Aorta (tissue), 5 donors: ENCODE results near the gene PYGM. TPM values are rescaled to one million over a fixed set of nuclear protein-coding genes. Genes with fewer than 3 reads are reported as not detected.

Experiments used
- ATAC-seq: fragments of 200-7000 bp; cut with Tn5 transposase; one replicate; pipeline ENCODE4 v1.9.1; 2022; ENCODE audit warnings: moderate library complexity; ENCODE audit not compliant: low FRiP score
- DNase-seq, 2 donors: peaks; one replicate each; pipeline ENCODE4 v3.0.0-alpha.2; 2020
- H3K27ac ChIP-seq, 2 donors: one replicate each; pipeline ENCODE4 v1.5.1; 2013; ENCODE audit warnings: low read length in 2 of 2, mild to moderate bottlenecking in 2 of 2, moderate library complexity in 2 of 2, control low read depth in 1 of 2, inconsistent platforms in 1 of 2, low read depth in 1 of 2
- H3K27me3 ChIP-seq, 2 donors: one replicate each; pipeline ENCODE4 v1.6.1; 2013; ENCODE audit warnings: control low read depth in 1 of 2, low read length in 1 of 2, mild to moderate bottlenecking in 1 of 2, moderate library complexity in 1 of 2; ENCODE audit not compliant: insufficient read depth in 2 of 2, control insufficient read depth in 1 of 2
- H3K36me3 ChIP-seq, 2 donors: one replicate each; pipeline ENCODE4 v1.6.1; 2013; ENCODE audit warnings: control low read depth in 1 of 2, low read length in 1 of 2, mild to moderate bottlenecking in 1 of 2; ENCODE audit not compliant: insufficient read depth in 2 of 2, control insufficient read depth in 1 of 2
- H3K4me1 ChIP-seq, 2 donors: one replicate each; pipeline ENCODE4 v1.6.1; 2013; ENCODE audit warnings: low read length in 2 of 2, control low read depth in 1 of 2, mild to moderate bottlenecking in 1 of 2, moderate library complexity in 1 of 2; ENCODE audit not compliant: insufficient read depth in 2 of 2, control insufficient read depth in 1 of 2
- H3K4me3 ChIP-seq, 2 donors: one replicate each; pipeline ENCODE4 v1.5.1; 2013; ENCODE audit warnings: low read length in 2 of 2, control low read depth in 1 of 2, mild to moderate bottlenecking in 1 of 2
- H3K9me3 ChIP-seq: one replicate; pipeline ENCODE4 v1.6.1; 2013; ENCODE audit warnings: mild to moderate bottlenecking, low read length; ENCODE audit not compliant: control insufficient read depth
- WGBS, 2 donors: extraction: QIAGEN DNeasy Blood & Tissue Kit; methylation state at CpG; one replicate each; pipeline ENCODE4 v1.1.7; 2013; 5-methylcytosine and 5-hydroxymethylcytosine counted together
- intact Hi-C, 2 donors: fragments of 100-400 bp; cut with DNase I; formaldehyde crosslinking; loops; one replicate each; pipeline versions ENCODE4 v1.14.2 to v1.15.0; 2022
- polyA plus RNA-seq, 2 donors: library from polyadenylated mRNA; stranded (reverse); fragments of 200-250 nt; gene quantifications; one replicate each; pipeline ENCODE4 v1.2.3, GENCODE V29; 2013
- total RNA-seq, 2 donors: library from RNA; stranded (reverse); fragmentation: NEBNext Ultra II Directional; extraction: Animal tissue kit (Norgen Biotek cat#: 25700); gene quantifications; one replicate each; pipeline ENCODE4 v1.2.1, GENCODE V29; 2021
- donor health status: healthy with polysubstance abuse.
- donor health status: Bipolar disorder and iron deficiency.
- donor health status: DM: no; HTN: no; CAD: no.
- donor health status: DM: no; HTN: no; CAD: no.
- donor health status: DM: yes; HTN: yes; CAD: no.

Gene PYGM
- total and polyA plus RNA-seq, 4 donors: 1.9 to 12.9 (median 12.0) TPM

DNA sequence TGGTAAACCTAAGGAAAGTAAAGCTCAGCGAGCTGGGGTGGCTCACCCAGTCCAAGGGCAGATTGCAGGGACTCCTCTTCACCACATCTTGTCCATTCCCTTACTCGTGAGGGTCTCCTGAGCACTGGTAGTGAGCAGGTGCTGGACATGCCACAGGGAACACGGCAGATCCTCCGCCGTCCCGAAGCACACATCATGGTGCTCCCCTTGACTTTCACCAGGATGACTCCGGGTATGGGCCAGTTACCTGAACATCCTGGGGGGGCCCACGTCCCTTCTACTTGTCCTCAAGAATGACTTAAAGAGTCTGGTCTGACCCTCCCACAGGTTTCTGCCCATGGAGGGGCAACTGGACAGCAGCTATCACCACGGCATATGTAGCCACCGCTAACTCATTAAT is 26.5 kb upstream of the PYGM start:
- Histone ChIP-seq H3K4me3 (no peak overlapping the region), H3K27ac (no peak overlapping the region), H3K27me3 (no peaks in the 10 kb centered on the region), H3K9me3 (no peaks in the 10 kb centered on the region), H3K36me3 (peaks cover 0 to 3% of the 10 kb centered on the region in 2 donors), H3K4me1 (no peaks in the 10 kb centered on the region)
- DNase-seq (peak in 1 of 2 donors; percentile 34), ATAC-seq (no peak)
- intact Hi-C loops: no loop called here
- 88 to 92% methylated on average over 10 of the region's 10 CpGs for WGBS, 2 donors

DNA sequence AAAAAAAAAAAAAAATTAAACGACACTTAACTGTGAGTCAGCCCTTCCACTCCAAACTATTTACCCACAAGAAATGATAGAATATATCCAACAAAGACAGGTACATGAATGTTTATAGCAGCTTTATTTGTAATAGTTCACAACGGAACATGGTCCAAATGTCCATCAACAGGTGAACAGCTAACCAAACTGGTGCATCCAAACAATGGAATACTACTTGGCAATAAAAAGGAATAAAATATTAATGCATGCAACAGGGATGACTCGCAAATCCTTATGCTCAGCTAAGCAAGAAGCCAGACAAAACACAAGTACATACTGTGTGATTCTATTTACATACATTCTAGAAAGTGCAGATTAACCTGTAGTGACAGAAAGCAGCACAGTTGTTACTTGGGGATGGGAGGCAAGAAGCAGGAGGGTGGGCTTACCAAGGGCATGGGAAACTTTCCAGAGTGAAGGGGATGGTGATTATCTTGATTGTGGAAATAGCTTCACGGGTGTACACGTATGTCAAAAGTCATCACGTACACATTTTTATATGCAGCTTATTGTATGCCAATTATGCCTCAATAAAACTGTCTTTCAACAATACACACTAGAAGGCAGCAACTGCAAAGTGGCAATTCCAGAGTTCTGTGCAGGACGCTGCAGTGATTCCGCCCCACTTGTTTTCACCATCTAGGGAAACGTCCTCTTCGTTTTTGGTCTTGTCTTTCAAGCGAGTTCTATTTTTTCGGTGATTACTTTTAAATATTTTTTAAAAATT is 25.2 kb upstream of the PYGM start:
- intact Hi-C loops: no loop called here
- ATAC-seq: no peak
- 83 to 85% methylated on average over 12 of the region's 12 CpGs for WGBS, 2 donors

DNA sequence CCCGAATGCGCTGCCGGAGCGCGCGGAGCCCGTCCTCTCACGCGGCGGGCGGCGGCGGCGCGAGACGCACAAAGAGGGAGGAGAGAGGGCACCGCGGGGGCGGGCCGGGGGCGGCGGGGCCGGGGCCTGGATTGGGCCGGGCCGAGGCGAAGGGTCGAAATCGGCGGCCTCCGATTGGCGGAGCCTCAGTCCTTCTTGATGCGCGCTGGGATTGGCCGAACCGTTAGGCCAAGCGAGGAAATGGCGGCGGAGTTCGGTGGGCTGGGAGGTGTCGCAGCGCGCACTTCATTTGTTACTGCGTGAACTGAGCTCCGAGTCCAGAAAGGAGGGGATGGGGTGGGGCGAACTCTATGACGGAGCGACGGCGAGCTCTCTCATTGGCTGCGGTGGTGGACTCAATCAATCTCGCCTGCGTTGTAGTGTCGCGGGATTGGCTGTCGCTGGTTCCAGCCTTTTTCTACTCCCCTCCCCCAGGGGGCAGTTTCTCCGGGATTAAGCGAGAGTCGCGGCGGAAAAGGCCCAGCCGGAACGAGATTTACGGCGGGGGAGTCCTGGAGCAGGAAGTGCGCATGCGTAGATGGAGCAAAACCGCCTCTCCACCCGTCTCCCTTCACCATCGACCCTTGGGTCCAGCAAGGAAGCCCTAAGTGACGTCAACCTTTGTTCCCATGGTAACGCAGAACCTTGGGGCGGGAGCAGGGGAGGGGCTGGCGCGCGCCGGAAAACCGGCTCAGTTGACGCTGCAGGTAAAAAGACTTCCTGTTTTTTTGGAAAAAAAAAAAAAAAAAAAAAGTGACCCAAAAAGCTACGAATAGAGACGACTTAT is 18.9 kb upstream of the PYGM start, which contains the start of gene SF1:
TSS of gene SF1 (minus strand) at position 70 of the 826 bp plus-strand sequence. CDS start 150 bp downstream, outside the sequence.
- intact Hi-C loops: no loop called here
- no peaks in the 10 kb centered on the region for H3K9me3 ChIP-seq
- H3K27ac ChIP-seq: peak within 1 kb of the TSS; percentile 99
- peak; percentile 97 for ATAC-seq
- H3K27me3 ChIP-seq: no peaks in the 10 kb centered on the region
- DNase-seq: peak; percentile 98 to 99
- WGBS, 2 donors: 0 to 1% methylated on average over 61 to 80 of the region's 80 CpGs
- peaks cover 0 to 8% of the 10 kb centered on the region in 2 donors for H3K36me3 ChIP-seq
- peaks cover 0 to 7% of the 10 kb centered on the region in 2 donors for H3K4me1 ChIP-seq
- H3K4me3 ChIP-seq: peak within 1 kb of the TSS; percentile 99 to 100

More for the DNA sequence above, 25.2 kb upstream of the PYGM start:
- no peaks in the 10 kb centered on the region for H3K9me3 ChIP-seq
- no peaks in the 10 kb centered on the region for H3K27me3 ChIP-seq
- no peak overlapping the region for H3K4me3 ChIP-seq
- no peak overlapping the region for H3K27ac ChIP-seq
- no peaks in the 10 kb centered on the region for H3K36me3 ChIP-seq
- DNase-seq: no peak
- no peaks in the 10 kb centered on the region for H3K4me1 ChIP-seq

DNA sequence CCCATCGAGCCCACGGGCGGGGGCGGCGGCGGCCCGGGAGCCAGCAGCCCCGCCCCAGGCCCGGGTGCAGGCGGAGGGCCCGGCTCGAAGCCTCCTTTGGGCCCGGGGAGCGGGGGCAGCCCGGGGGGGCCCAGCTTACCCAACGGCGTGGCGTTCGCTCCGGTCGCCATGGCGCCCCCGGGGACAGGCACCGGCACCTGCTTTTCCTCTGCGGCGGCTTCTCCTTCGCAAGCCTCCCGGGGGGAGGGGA is 18.4 kb upstream of the PYGM start:
- no peaks in the 10 kb centered on the region for H3K9me3 ChIP-seq
- no peak for DNase-seq
- no peaks in the 10 kb centered on the region for H3K27me3 ChIP-seq
- peaks cover 0 to 7% of the 10 kb centered on the region in 2 donors for H3K4me1 ChIP-seq
- ATAC-seq: peak; percentile 12
- WGBS, 2 donors: 1 to 4% methylated on average over 5 to 28 of the region's 28 CpGs
- peaks cover 0 to 8% of the 10 kb centered on the region in 2 donors for H3K36me3 ChIP-seq
- intact Hi-C loops: no loop called here
- H3K4me3 ChIP-seq: peak overlapping the region; percentile 99 to 100
- H3K27ac ChIP-seq: peak overlapping the region; percentile 99

DNA sequence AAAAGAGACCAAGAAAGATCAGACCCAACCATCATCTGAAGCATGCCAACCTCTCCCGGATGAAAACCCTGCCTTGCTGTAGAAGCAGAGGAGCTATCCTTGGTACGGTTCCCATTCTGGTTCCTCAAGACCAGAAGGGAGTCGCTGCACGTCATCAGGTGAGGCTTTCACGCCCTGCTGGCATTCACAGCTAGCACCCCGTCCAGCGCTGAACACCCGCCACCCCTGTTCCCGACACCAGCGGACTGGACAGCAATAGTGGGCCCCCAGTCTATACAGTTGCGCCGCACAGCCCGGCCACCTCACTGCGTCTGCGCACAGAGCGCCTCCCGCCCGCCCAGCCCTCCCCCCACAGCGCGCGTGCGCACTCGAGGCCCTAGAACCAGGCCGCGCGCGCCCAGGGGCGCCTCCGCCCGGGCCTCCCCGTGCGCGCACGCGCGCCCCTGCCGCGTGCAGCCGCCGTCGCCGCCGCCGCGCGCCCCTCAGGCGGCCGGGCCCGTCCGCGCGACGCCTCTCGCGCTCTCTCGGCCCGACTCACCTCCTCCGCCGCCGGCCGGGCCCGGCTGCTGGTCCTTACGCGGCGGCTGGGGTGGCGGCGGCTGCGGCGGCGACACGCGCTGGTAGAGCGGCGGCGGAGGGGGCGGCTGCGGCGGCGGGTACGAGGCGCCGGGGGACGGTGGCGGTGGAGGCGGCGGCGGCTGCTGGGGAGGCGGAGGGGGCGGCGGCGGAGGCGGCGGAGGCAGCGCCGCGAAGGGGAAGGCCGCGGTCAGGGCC is 17.9 kb upstream of the PYGM start:
- H3K4me3 ChIP-seq: peak overlapping the region; percentile 99 to 100
- peaks cover 0 to 11% of the 10 kb centered on the region in 2 donors for H3K36me3 ChIP-seq
- H3K27me3 ChIP-seq: no peaks in the 10 kb centered on the region
- peak; percentile 89 to 94 for DNase-seq
- 0 to 1% methylated on average over 30 to 98 of the region's 98 CpGs for WGBS, 2 donors
- peak overlapping the region; percentile 99 for H3K27ac ChIP-seq
- peak; percentile 47 for ATAC-seq
- intact Hi-C loops: loop anchor here in 1 of 2 donors (2.0 kb wide), 1 partner anchor 33 kb away; the partner anchor contains the start of gene RASGRP2
- H3K4me1 ChIP-seq: peaks cover 0 to 7% of the 10 kb centered on the region in 2 donors
- no peaks in the 10 kb centered on the region for H3K9me3 ChIP-seq

DNA sequence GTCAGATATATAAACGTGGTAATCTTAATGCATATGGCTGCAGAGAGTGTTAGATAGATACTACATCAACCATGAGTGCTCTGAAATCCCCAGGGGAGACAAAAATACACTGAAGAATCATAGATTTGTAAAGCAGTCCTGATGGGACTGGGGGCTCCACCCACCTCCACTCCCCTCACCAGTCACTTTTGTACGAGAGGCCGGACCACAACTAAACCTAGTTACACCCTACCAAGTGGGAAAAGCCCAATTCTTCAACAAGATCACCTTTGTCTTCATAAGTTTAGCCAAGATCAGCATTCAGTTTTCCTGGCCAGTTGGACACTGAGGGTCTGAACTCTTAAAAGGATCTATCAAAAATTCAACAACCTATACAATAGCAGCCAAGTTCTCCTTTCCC is 17.1 kb upstream of the PYGM start:
- Histone ChIP-seq H3K27ac (no peak overlapping the region), H3K4me1 (peaks cover 0 to 7% of the 10 kb centered on the region in 2 donors), H3K4me3 (peak overlapping the region; percentile 54 to 99), H3K27me3 (no peaks in the 10 kb centered on the region), H3K36me3 (peaks cover 2 to 11% of the 10 kb centered on the region in 2 donors), H3K9me3 (no peaks in the 10 kb centered on the region)
- ATAC-seq (no peak), DNase-seq (peak in 1 of 2 donors; percentile 9)
- intact Hi-C loops: loop anchor here in 1 of 2 donors (2.0 kb wide), 1 partner anchor 32 kb away; the partner anchor contains the start of gene RASGRP2
- WGBS, 2 donors: 6% methylated on average over 3 of the region's 3 CpGs

DNA sequence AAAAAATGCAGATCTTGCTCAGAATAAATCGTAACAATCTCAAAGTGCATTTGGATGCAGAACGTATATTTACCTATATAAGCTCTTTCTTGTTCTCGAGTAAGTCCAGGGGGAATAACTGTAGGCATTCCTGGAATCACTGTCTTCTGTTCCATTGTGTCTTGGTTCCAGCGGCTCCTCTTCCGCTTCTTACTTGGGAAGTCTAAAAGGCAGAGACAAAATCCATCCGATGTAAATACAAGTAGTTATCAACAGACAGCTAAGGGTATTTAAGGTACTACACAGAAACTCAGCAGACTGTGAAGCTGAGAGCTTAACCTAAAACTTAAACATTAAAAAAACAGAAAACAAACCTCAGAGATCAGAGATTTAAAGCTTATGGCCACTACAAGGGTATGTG is 16.7 kb upstream of the PYGM start:
- intact Hi-C loops: loop anchor here in 1 of 2 donors (2.0 kb wide), 1 partner anchor 32 kb away; the partner anchor contains the start of gene RASGRP2
- Histone ChIP-seq H3K27me3 (no peaks in the 10 kb centered on the region), H3K4me1 (peaks cover 0 to 7% of the 10 kb centered on the region in 2 donors), H3K27ac (no peak overlapping the region), H3K36me3 (peaks cover 2 to 11% of the 10 kb centered on the region in 2 donors), H3K4me3 (no peak overlapping the region), H3K9me3 (no peaks in the 10 kb centered on the region)
- ATAC-seq (no peak), DNase-seq (no peak)
- WGBS, 2 donors: 51 to 58% methylated on average over 6 of the region's 6 CpGs

DNA sequence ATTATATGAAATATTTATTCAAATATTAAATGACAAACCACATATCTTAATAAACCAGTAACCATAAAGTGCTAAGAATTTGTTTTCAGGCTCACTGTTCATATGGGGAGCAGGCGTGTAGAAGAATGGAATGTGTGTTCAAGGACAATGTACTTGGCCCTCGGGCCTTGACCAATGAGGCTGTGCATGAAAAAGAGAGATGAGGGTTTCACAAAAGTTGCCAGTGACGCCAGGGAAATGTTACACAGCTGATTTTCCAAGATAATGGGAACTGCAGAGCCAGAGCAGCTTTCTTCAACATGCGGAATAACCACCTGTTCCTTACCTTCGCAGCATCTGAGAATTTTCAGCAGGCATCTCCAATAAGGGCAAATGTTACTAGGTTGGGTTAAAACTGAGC is 14.4 kb upstream of the PYGM start:
- Histone ChIP-seq H3K36me3 (peaks cover 11 to 24% of the 10 kb centered on the region in 2 donors), H3K27me3 (no peaks in the 10 kb centered on the region), H3K4me3 (no peak overlapping the region), H3K9me3 (no peaks in the 10 kb centered on the region), H3K27ac (no peak overlapping the region), H3K4me1 (peaks cover 0 to 7% of the 10 kb centered on the region in 2 donors)
- WGBS, 2 donors: 61 to 62% methylated on average over 5 of the region's 5 CpGs
- DNase-seq (no peak), ATAC-seq (no peak)
- intact Hi-C loops: no loop called here
